ACC112 (cell line): Measurements from ENCODE around the gene KLHL17.

Experiments
- H2AFZ ChIP-seq: fragments of 200-600 bp; sonication (generic); one replicate; pipeline ENCODE4 v1.6.0; 2017; ENCODE audit warnings: antibody characterized with exemption, low read length; ENCODE audit not compliant: unreplicated experiment
- H3K27ac ChIP-seq: fragments of 200-600 bp; sonication (generic); 2 replicates; pipeline ENCODE4 v1.5.1; 2014; ENCODE audit warnings: low read depth, mild to moderate bottlenecking, antibody characterized with exemption, low read length, moderate library complexity
- H3K27me3 ChIP-seq: fragments of 200-600 bp; sonication (generic); 2 replicates; pipeline ENCODE4 v1.6.1; 2014; ENCODE audit warnings: mild to moderate bottlenecking, antibody characterized with exemption, low read length, moderate library complexity, mixed read lengths; ENCODE audit not compliant: insufficient read depth
- H3K36me3 ChIP-seq: fragments of 200-600 bp; sonication (generic); 2 replicates; pipeline ENCODE4 v1.6.1; 2016; ENCODE audit warnings: mild to moderate bottlenecking, antibody characterized with exemption, low read length, moderate library complexity, mixed read lengths; ENCODE audit not compliant: insufficient read depth
- H3K4me1 ChIP-seq: fragments of 200-600 bp; sonication (generic); one replicate; pipeline ENCODE4 v1.6.1; 2016; ENCODE audit warnings: low read length, mixed read lengths; ENCODE audit not compliant: insufficient read depth, unreplicated experiment, control insufficient read depth
- H3K4me3 ChIP-seq: fragments of 200-600 bp; sonication (generic); 2 replicates; pipeline ENCODE4 v1.5.1; 2014; ENCODE audit warnings: mild to moderate bottlenecking, low read depth, low read length
- H3K79me2 ChIP-seq: fragments of 200-600 bp; sonication (generic); one replicate; pipeline ENCODE4 v1.6.0; 2016; ENCODE audit warnings: low read length; ENCODE audit not compliant: control insufficient read depth, unreplicated experiment, insufficient read depth

Gene KLHL17

GRCh38 chr1:916173-917075 is 44.0 kb upstream of the KLHL17 start:
- Histone ChIP-seq H3K4me1 (peaks cover 4% of the 10 kb centered on the region), H3K4me3 (no peak overlapping the region), H2AFZ (no peak overlapping the region), H3K27ac (no peak overlapping the region), H3K79me2 (no peaks in the 10 kb centered on the region), H3K36me3 (no peaks in the 10 kb centered on the region), H3K27me3 (peaks cover 19% of the 10 kb centered on the region; the same call in 1 of the 2 replicates)

- no peaks in the 10 kb centered on the region for H3K79me2 ChIP-seq
- H3K4me3 ChIP-seq: no peak overlapping the region
- no peak overlapping the region for H2AFZ ChIP-seq
- peaks cover 19% of the 10 kb centered on the region; the same call in 1 of the 2 replicates for H3K27me3 ChIP-seq
- H3K36me3 ChIP-seq: no peaks in the 10 kb centered on the region
- H3K4me1 ChIP-seq: peaks cover 4% of the 10 kb centered on the region
- no peak overlapping the region for H3K27ac ChIP-seq
Observed at GRCh38 chr1:917076-917459, 43.3 kb upstream of the KLHL17 start.

GRCh38 chr1:917466-918091 is 42.8 kb upstream of the KLHL17 start:
- Histone ChIP-seq H3K4me1 (peaks cover 4% of the 10 kb centered on the region), H3K36me3 (no peaks in the 10 kb centered on the region), H2AFZ (no peak overlapping the region), H3K79me2 (no peaks in the 10 kb centered on the region), H3K27ac (no peak overlapping the region), H3K4me3 (no peak overlapping the region), H3K27me3 (peaks cover 19% of the 10 kb centered on the region; the same call in 1 of the 2 replicates)

- peaks cover 7% of the 10 kb centered on the region for H3K4me1 ChIP-seq
- H3K79me2 ChIP-seq: no peaks in the 10 kb centered on the region
- H2AFZ ChIP-seq: no peak overlapping the region
- H3K27ac ChIP-seq: no peak overlapping the region
- peaks cover 19% of the 10 kb centered on the region; the same call in 1 of the 2 replicates for H3K27me3 ChIP-seq
- no peak overlapping the region for H3K4me3 ChIP-seq
- H3K36me3 ChIP-seq: no peaks in the 10 kb centered on the region
Observed at GRCh38 chr1:918353-918752, 42.0 kb upstream of the KLHL17 start.

GRCh38 chr1:918843-919242 is 41.5 kb upstream of the KLHL17 start:
- no peak overlapping the region for H2AFZ ChIP-seq
- no peak overlapping the region for H3K4me3 ChIP-seq
- peaks cover 19% of the 10 kb centered on the region; the same call in 1 of the 2 replicates for H3K27me3 ChIP-seq
- H3K36me3 ChIP-seq: no peaks in the 10 kb centered on the region
- no peaks in the 10 kb centered on the region for H3K79me2 ChIP-seq
- H3K27ac ChIP-seq: no peak overlapping the region
- peaks cover 8% of the 10 kb centered on the region for H3K4me1 ChIP-seq

GRCh38 chr1:919271-919872 is 41.0 kb upstream of the KLHL17 start:
- Histone ChIP-seq H3K4me1 (peaks cover 8% of the 10 kb centered on the region), H2AFZ (no peak overlapping the region), H3K27ac (no peak overlapping the region), H3K36me3 (no peaks in the 10 kb centered on the region), H3K79me2 (no peaks in the 10 kb centered on the region), H3K27me3 (peaks cover 19% of the 10 kb centered on the region; the same call in 1 of the 2 replicates), H3K4me3 (no peak overlapping the region)

GRCh38 chr1:920010-920409 is 40.4 kb upstream of the KLHL17 start:
- Histone ChIP-seq H3K79me2 (no peaks in the 10 kb centered on the region), H3K4me1 (peaks cover 8% of the 10 kb centered on the region), H3K4me3 (no peak overlapping the region), H3K27ac (no peak overlapping the region), H2AFZ (no peak overlapping the region), H3K36me3 (no peaks in the 10 kb centered on the region), H3K27me3 (peaks cover 22% of the 10 kb centered on the region; the same call in 1 of the 2 replicates)

- H3K4me3 ChIP-seq: no peak overlapping the region
- H3K79me2 ChIP-seq: no peaks in the 10 kb centered on the region
- no peak overlapping the region for H2AFZ ChIP-seq
- no peak overlapping the region for H3K27ac ChIP-seq
- no peaks in the 10 kb centered on the region for H3K36me3 ChIP-seq
- H3K27me3 ChIP-seq: peaks cover 23% of the 10 kb centered on the region; the same call in 1 of the 2 replicates
- peaks cover 8% of the 10 kb centered on the region for H3K4me1 ChIP-seq
Observed at GRCh38 chr1:920521-920920, 39.9 kb upstream of the KLHL17 start.

- peaks cover 26% of the 10 kb centered on the region; the same call in 1 of the 2 replicates for H3K27me3 ChIP-seq
- peaks cover 8% of the 10 kb centered on the region for H3K4me1 ChIP-seq
- no peak overlapping the region for H3K4me3 ChIP-seq
- no peaks in the 10 kb centered on the region for H3K79me2 ChIP-seq
- no peak overlapping the region for H3K27ac ChIP-seq
- no peak overlapping the region for H2AFZ ChIP-seq
- H3K36me3 ChIP-seq: no peaks in the 10 kb centered on the region
Observed at GRCh38 chr1:921011-921837, 39.2 kb upstream of the KLHL17 start.
